ENCODE data around the gene PAK1.

PAK1 gene

DNA sequence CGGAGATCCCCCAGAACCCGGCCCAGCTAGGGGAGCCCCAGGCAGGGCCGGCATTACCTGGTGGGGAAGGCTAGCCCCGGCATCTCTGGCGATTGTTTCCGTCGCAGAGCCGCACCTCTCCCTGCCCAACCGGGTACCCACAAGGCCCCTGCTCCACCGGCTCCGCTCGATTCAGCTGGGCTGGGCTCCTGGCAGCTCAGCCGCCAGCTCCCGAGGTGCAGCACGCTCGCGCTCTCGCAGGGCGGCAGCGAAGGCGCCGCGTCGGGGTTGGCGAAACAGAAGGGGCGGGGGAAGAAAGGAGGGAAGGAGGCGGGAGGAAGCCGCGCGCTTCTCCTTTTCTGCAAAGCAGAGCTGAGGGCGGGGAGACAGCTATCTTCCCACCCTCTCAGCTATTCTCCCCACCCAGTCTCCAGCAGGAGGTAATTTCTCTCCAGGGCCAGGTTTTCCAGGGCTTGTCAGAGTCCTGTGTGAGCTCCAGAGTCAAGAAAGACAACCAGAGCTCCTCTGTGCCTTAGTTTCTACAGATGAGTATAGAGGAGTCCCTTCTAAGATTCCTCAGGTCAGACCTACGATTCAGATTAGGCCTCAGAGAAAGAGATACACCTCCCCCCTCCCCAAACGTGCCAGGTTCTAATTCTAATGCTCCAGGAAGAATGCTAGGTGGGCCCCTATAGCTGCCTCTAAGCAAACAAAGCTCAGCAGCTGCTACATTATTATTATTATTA is 62.0 kb downstream of the PAK1 start:
- peak overlapping the region; percentile 66 for H3K4me3 ChIP-seq (replicated peaks; ENCODE audit: low read depth, low read length)
- TF ChIP-seq, protein P1, sequence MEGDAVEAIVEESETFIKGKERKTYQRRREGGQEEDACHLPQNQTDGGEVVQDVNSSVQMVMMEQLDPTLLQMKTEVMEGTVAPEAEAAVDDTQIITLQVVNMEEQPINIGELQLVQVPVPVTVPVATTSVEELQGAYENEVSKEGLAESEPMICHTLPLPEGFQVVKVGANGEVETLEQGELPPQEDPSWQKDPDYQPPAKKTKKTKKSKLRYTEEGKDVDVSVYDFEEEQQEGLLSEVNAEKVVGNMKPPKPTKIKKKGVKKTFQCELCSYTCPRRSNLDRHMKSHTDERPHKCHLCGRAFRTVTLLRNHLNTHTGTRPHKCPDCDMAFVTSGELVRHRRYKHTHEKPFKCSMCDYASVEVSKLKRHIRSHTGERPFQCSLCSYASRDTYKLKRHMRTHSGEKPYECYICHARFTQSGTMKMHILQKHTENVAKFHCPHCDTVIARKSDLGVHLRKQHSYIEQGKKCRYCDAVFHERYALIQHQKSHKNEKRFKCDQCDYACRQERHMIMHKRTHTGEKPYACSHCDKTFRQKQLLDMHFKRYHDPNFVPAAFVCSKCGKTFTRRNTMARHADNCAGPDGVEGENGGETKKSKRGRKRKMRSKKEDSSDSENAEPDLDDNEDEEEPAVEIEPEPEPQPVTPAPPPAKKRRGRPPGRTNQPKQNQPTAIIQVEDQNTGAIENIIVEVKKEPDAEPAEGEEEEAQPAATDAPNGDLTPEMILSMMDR (IDR thresholded peaks at IDR 0.05; ENCODE audit: low read length, missing control alignments): no peak
- peak; percentile 84 for DNase-seq (ENCODE audit: low read depth)

DNA sequence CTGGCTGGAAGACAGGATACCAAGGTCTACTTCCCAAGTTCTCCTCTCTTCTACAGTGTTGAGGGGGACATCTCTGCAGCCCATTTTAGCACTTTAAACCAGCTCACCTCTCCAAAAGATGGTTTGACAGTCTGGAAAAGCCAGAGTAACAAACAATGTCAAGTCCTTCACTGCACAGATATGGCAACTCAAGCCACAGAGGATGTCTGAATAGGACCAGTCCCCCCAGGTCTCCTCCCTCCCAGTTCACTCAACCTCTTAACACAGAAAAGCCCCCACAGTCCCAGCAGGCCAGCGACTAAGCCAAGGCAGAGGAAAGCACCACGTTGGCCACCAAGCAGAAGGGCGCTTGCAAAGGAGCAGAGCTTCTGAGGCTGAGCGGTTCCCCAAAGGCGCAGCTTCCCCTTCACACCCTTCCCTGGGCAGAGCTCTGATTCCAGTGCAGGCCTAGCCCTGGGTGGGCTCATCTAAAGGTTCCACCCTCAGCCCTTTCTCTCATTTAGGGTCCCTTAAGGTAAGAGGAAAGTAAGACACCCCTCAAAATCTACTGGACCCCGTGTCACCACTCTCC is 62.7 kb downstream of the PAK1 start:
- TF ChIP-seq, protein P1 (IDR thresholded peaks at IDR 0.05; ENCODE audit: low read length, missing control alignments): no peak
- peak; percentile 21 for DNase-seq (ENCODE audit: low read depth)
- peak overlapping the region; percentile 66 for H3K4me3 ChIP-seq (replicated peaks; ENCODE audit: low read depth, low read length)

DNA sequence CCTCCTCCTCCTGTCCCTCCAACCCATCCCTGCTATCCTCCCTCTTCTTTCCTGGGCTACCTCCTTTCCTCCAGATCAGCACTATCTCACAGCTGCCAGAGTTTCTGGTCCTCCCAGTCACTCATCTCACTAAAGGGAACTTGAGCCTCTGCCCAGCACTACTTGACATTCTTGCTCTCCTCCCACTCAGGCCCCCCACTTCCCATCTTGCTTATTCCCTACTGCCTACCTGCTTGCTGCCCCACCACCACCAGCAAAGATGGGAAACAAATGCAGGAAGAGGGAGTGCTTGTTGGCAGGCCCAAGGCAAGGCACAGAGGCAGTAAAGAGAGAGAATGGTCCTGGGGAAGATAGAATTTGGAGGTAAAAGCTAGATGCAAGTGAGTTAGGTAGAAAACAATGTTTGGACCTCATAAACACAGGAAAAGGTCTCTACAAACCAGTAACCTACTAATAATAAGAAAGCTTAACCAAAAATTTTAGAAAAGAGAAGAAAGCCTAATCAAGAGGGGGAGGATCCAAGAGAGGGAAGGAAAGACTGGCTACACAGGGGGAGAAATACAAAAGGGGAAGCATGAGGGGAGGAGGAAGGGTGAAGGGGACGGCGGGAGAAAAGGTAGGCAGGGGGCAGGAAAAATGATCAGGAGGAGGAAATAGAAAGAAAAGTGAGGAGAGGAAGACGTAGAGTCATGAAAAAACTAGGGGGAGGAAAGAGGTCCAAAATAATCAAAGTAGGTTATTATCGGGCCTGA is 63.6 kb downstream of the PAK1 start:
- DNase-seq (ENCODE audit: low read depth): no peak
- TF ChIP-seq, protein P1 (IDR thresholded peaks at IDR 0.05; ENCODE audit: low read length, missing control alignments): no peak
- H3K4me3 ChIP-seq (replicated peaks; ENCODE audit: low read depth, low read length): no peak overlapping the region

DNA sequence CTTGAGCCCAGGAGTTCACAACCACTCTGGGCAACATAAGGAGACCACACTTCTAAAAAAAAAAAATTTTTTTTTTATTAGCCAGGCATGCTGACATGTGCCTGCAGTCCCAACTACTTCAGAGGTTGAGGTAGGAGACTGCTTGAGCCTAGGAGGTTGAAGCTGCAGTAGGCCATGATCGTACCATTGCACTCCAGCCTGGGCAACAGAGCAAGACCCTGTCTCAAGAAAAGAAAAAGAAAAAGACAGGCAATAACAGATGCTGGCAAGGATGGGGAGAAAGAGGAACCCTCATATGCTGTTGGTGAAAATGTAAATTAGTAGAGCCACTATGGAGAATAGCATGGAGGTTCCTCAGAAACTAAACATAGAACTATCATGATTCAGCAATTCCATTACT is 64.8 kb downstream of the PAK1 start:
- TF ChIP-seq, protein P1 (IDR thresholded peaks at IDR 0.05; ENCODE audit: low read length, missing control alignments): no peak

DNA sequence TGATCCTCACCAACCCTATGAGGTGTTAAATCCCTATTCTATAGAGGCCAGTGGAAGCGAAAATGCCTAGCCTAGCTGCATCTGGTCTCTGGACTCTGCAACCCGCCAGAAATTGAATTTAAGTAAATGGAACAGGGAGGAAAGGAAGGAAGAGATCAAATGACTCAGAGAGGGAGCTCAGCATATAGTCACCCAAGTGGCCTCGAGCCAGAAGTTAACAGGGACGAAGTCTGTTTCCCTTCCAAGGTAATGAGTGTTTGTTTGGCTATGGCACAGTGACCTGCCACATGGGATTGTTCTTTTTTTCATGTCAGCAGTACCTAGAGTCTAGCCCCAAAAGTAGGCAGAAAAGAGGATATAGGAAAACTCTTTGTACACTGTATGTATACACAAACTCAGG is 66.3 kb downstream of the PAK1 start:
- no peak overlapping the region for H3K4me3 ChIP-seq (replicated peaks; ENCODE audit: low read depth, low read length)
- peak; percentile 85 for DNase-seq (ENCODE audit: low read depth)
- TF ChIP-seq, protein P1 (IDR thresholded peaks at IDR 0.05; ENCODE audit: low read length, missing control alignments): no peak

More for the DNA sequence above, 64.8 kb downstream of the PAK1 start:
- DNase-seq (ENCODE audit: low read depth): no peak
- no peak overlapping the region for H3K4me3 ChIP-seq (replicated peaks; ENCODE audit: low read depth, low read length)

DNA sequence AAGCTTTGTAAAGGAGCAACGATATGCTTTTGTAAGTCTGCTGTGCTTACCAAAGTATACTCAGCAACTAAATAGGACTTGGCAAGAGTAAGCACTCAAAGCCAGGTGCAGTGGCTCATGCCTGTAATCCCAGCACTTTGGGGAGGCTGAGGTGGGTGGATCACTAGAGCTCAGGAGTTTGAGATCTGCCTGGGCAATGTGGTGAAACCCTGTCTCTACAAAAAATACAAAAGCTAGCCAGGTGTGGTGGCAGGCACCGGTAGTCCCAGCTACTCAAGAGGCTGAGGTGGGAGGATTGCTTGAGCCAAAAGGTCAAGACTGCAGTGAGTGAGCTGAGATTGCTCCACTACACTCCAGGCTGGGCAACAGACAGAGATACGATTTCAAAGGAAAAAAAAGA is 67.5 kb downstream of the PAK1 start:
- DNase-seq (ENCODE audit: low read depth): no peak
- H3K4me3 ChIP-seq (replicated peaks; ENCODE audit: low read depth, low read length): no peak overlapping the region
- TF ChIP-seq, protein P1 (IDR thresholded peaks at IDR 0.05; ENCODE audit: low read length, missing control alignments): no peak
